ENCODE results near the gene RRM2.
A peak's percentile ranks its signal among the peaks of the same experiment; 100 is the strongest.

Gene RRM2

GRCh38 chr2:10078704-10079265 is 43.8 kb upstream of the RRM2 start:
- no peak for DNase-seq (ENCODE audit: low spot score)
- no peak for TF ChIP-seq CTCF (IDR thresholded peaks at IDR 0.05; ENCODE audit: extremely low read depth, missing control alignments)

- no peak for TF ChIP-seq CTCF (IDR thresholded peaks at IDR 0.05; ENCODE audit: extremely low read depth, missing control alignments)
- DNase-seq (ENCODE audit: low spot score), result peak; percentile 66
Measured at GRCh38 chr2:10079266-10079869, 43.2 kb upstream of the RRM2 start.

GRCh38 chr2:10079870-10080535 is 42.5 kb upstream of the RRM2 start, which contains the start of gene CYS1:
CYS1 (minus strand) TSS chr2:10080411; CDS start chr2:10080223, 188 bp downstream.
- TF ChIP-seq CTCF (IDR thresholded peaks at IDR 0.05; ENCODE audit: extremely low read depth, missing control alignments), result peak; percentile 72
- DNase-seq (ENCODE audit: low spot score), result peak; percentile 90

- DNase-seq (ENCODE audit: low spot score), result peak; percentile 84
- TF ChIP-seq CTCF (IDR thresholded peaks at IDR 0.05; ENCODE audit: extremely low read depth, missing control alignments), result no peak
Measured at GRCh38 chr2:10080536-10081304, 41.8 kb upstream of the RRM2 start.

- TF ChIP-seq CTCF (IDR thresholded peaks at IDR 0.05; ENCODE audit: extremely low read depth, missing control alignments), result no peak
- no peak for DNase-seq (ENCODE audit: low spot score)
Measured at GRCh38 chr2:10083046-10083445, 39.5 kb upstream of the RRM2 start.

- TF ChIP-seq CTCF (IDR thresholded peaks at IDR 0.05; ENCODE audit: extremely low read depth, missing control alignments), result no peak
- peak; percentile 54 for DNase-seq (ENCODE audit: low spot score)
Measured at GRCh38 chr2:10083692-10084211, 38.8 kb upstream of the RRM2 start.
